Left ventricle myocardium inferior (tissue), 1 donor: ENCODE data around the gene TLN1. TPM values are rescaled to one million over a fixed set of nuclear protein-coding genes. Genes with fewer than 3 reads are reported as not detected.
A peak's percentile ranks its signal among the peaks of the same experiment; 100 is the strongest.

Source experiments
- DNase-seq: peaks from one replicate; pipeline ENCODE4 v3.0.0-alpha.2; 2020
- H3K27ac ChIP-seq: fragments of 200-600 bp; replicated peaks from 2 replicates; pipeline ENCODE4 v1.8.0; 2021
- H3K27me3 ChIP-seq: fragments of 200-600 bp; 2 replicates; pipeline ENCODE4 v1.8.0; 2021; ENCODE audit warnings: low read depth
- H3K36me3 ChIP-seq: fragments of 200-600 bp; 2 replicates; pipeline ENCODE4 v1.8.0; 2021
- H3K4me1 ChIP-seq: fragments of 200-600 bp; 2 replicates; pipeline ENCODE4 v1.8.0; 2021
- H3K4me3 ChIP-seq: fragments of 200-600 bp; 2 replicates; pipeline ENCODE4 v1.8.0; 2021; ENCODE audit warnings: mild to moderate bottlenecking, moderate library complexity
- H3K9me3 ChIP-seq: fragments of 200-600 bp; replicated peaks from 2 replicates; pipeline ENCODE4 v1.8.0; 2021
- CTCF ChIP-seq: fragments of 200-600 bp; IDR thresholded peaks from 2 replicates; pipeline ENCODE4 v1.8.0; 2021; ENCODE audit warnings: antibody characterized with exemption, mild to moderate bottlenecking, borderline replicate concordance
- intact Hi-C: fragments of 100-400 bp; cut with micrococcal nuclease; formaldehyde crosslinking; loops from one replicate; pipeline ENCODE4 v1.11.0; 2022
- total RNA-seq: library from RNA; stranded (reverse); fragmentation: NEBNext Ultra II Directional; extraction: Animal tissue kit (Norgen Biotek cat#: 25700); gene quantifications from one replicate; pipeline ENCODE4 v1.2.1, GENCODE V29; 2021
- donor health status: DM: no; HTN: yes; CAD: no; lungs with severe emphysema.

TLN1 gene
- total RNA-seq, 1 donor from 2014 or later: 234 TPM

GRCh38 chr9:35774907-35775635, 43.1 kb upstream of the TLN1 start:
- intact Hi-C loops: no loop called here
- H3K4me1 ChIP-seq: peaks cover 31% of the 10 kb centered on the region
- no peaks in the 10 kb centered on the region for H3K27me3 ChIP-seq
- H3K4me3 ChIP-seq: no peak overlapping the region
- H3K27ac ChIP-seq: peak overlapping the region; percentile 35
- DNase-seq: no peak
- TF ChIP-seq CTCF: no peak
- no peaks in the 10 kb centered on the region for H3K36me3 ChIP-seq
- no peaks in the 10 kb centered on the region for H3K9me3 ChIP-seq

- DNase-seq: no peak
- TF ChIP-seq CTCF: no peak
- no peaks in the 10 kb centered on the region for H3K36me3 ChIP-seq
- H3K27me3 ChIP-seq: no peaks in the 10 kb centered on the region
- H3K4me1 ChIP-seq: peaks cover 34% of the 10 kb centered on the region
- no peak overlapping the region for H3K4me3 ChIP-seq
- intact Hi-C loops: no loop called here
- no peaks in the 10 kb centered on the region for H3K9me3 ChIP-seq
- H3K27ac ChIP-seq: peak overlapping the region; percentile 74
These were observed 39.9 kb upstream of the TLN1 start for GRCh38 chr9:35771943-35772342.

GRCh38 chr9:35771534-35771933, 39.5 kb upstream of the TLN1 start:
- intact Hi-C loops: no loop called here
- Histone ChIP-seq H3K4me1 (peaks cover 34% of the 10 kb centered on the region), H3K27ac (peak overlapping the region; percentile 74), H3K4me3 (peak overlapping the region; percentile 26), H3K27me3 (no peaks in the 10 kb centered on the region), H3K36me3 (no peaks in the 10 kb centered on the region), H3K9me3 (no peaks in the 10 kb centered on the region)
- DNase-seq: no peak
- no peak for TF ChIP-seq CTCF

GRCh38 chr9:35771075-35771433, 39.1 kb upstream of the TLN1 start:
- H3K4me1 ChIP-seq: peaks cover 34% of the 10 kb centered on the region
- TF ChIP-seq CTCF: no peak
- H3K4me3 ChIP-seq: peak overlapping the region; percentile 26
- H3K27me3 ChIP-seq: no peaks in the 10 kb centered on the region
- peak; percentile 54 for DNase-seq
- intact Hi-C loops: no loop called here
- H3K9me3 ChIP-seq: no peaks in the 10 kb centered on the region
- peak overlapping the region; percentile 74 for H3K27ac ChIP-seq
- H3K36me3 ChIP-seq: no peaks in the 10 kb centered on the region

- DNase-seq: no peak
- Histone ChIP-seq H3K9me3 (no peaks in the 10 kb centered on the region), H3K27ac (no peak overlapping the region), H3K27me3 (no peaks in the 10 kb centered on the region), H3K4me3 (no peak overlapping the region), H3K36me3 (no peaks in the 10 kb centered on the region), H3K4me1 (peaks cover 26% of the 10 kb centered on the region)
- intact Hi-C loops: no loop called here
- TF ChIP-seq CTCF: no peak
These were observed 37.8 kb upstream of the TLN1 start for GRCh38 chr9:35769763-35770162.
